HepG2 (cell line): ENCODE measurements around the gene SUCLG1. TPM values are rescaled to one million over a fixed set of nuclear protein-coding genes. Genes with fewer than 3 reads are reported as not detected.

Source experiments
- AKAP8 ChIP-seq: sonication (generic); formaldehyde crosslinking; IDR thresholded peaks from 2 replicates; pipeline ENCODE4 v1.5.1; 2020; ENCODE audit warnings: mild to moderate bottlenecking, missing genetic modification reagents
- CHD4 ChIP-seq: fragments of 200-600 bp; sonication (generic); IDR thresholded peaks from 2 replicates; pipeline ENCODE4 v1.7.0; 2017; ENCODE audit warnings: mild to moderate bottlenecking, low read length, borderline replicate concordance
- GLI4 ChIP-seq: sonication (generic); formaldehyde crosslinking; IDR thresholded peaks from 2 replicates; pipeline ENCODE4 v1.5.1; 2020; ENCODE audit warnings: missing genetic modification reagents, mild to moderate bottlenecking, moderate library complexity, borderline replicate concordance
- HDAC1 ChIP-seq: sonication (generic); formaldehyde crosslinking; IDR thresholded peaks from 2 replicates; pipeline ENCODE4 v1.5.1; 2020; ENCODE audit warnings: mild to moderate bottlenecking, missing genetic modification reagents
- KDM5B ChIP-seq: sonication (generic); formaldehyde crosslinking; IDR thresholded peaks from 2 replicates; pipeline ENCODE4 v1.4.0; 2020; ENCODE audit warnings: missing genetic modification reagents, mild to moderate bottlenecking, borderline replicate concordance
- KDM6A ChIP-seq: IDR thresholded peaks from 2 replicates; pipeline ENCODE4 v1.6.1; 2016; ENCODE audit warnings: low read depth
- MNT ChIP-seq: fragments of 450-650 bp; IDR thresholded peaks from 2 replicates; pipeline ENCODE4 v1.6.1; 2016
- MZF1 ChIP-seq: sonication (generic); formaldehyde crosslinking; IDR thresholded peaks from 2 replicates; pipeline ENCODE4 v1.8.1; 2023; ENCODE audit warnings: mild to moderate bottlenecking, missing genetic modification reagents, borderline replicate concordance
- RELA ChIP-seq: sonication (generic); formaldehyde crosslinking; IDR thresholded peaks from 2 replicates; pipeline ENCODE4 v1.4.0; 2020; ENCODE audit warnings: missing genetic modification reagents
- RFXANK ChIP-seq: IDR thresholded peaks from 2 replicates; pipeline ENCODE4 v1.6.1; 2016
- RFXAP ChIP-seq: sonication (generic); formaldehyde crosslinking; IDR thresholded peaks from 2 replicates; pipeline ENCODE4 v1.4.0; 2020; ENCODE audit warnings: missing genetic modification reagents, borderline replicate concordance
- STAT6 ChIP-seq: sonication (generic); formaldehyde crosslinking; IDR thresholded peaks from 2 replicates; pipeline ENCODE4 v1.4.0; 2020; ENCODE audit warnings: missing genetic modification reagents, mild to moderate bottlenecking, borderline replicate concordance
- TMF1 ChIP-seq: sonication (generic); formaldehyde crosslinking; IDR thresholded peaks from 2 replicates; pipeline ENCODE4 v1.8.1; 2022; ENCODE audit warnings: low read depth, missing genetic modification reagents
- XBP1 ChIP-seq: sonication (generic); formaldehyde crosslinking; IDR thresholded peaks from 2 replicates; pipeline ENCODE4 v1.5.0; 2020; ENCODE audit warnings: missing genetic modification reagents
- ZBTB42 ChIP-seq: sonication (generic); formaldehyde crosslinking; IDR thresholded peaks from 2 replicates; pipeline ENCODE4 v1.5.0; 2020; ENCODE audit warnings: mild to moderate bottlenecking, missing genetic modification reagents
- ZNF18 ChIP-seq: sonication (generic); formaldehyde crosslinking; IDR thresholded peaks from 2 replicates; pipeline ENCODE4 v1.8.0; 2022; ENCODE audit warnings: mild to moderate bottlenecking, missing genetic modification reagents; ENCODE audit not compliant: insufficient replicate concordance
- ZNF432 ChIP-seq: sonication (generic); formaldehyde crosslinking; IDR thresholded peaks from 2 replicates; pipeline ENCODE4 v1.5.0; 2020; ENCODE audit warnings: missing genetic modification reagents, mild to moderate bottlenecking, borderline replicate concordance
- ZNF530 ChIP-seq: sonication (generic); formaldehyde crosslinking; IDR thresholded peaks from 2 replicates; pipeline ENCODE4 v1.5.0; 2020; ENCODE audit warnings: low read depth, mild to moderate bottlenecking, missing genetic modification reagents
- ZNF543 ChIP-seq: sonication (generic); formaldehyde crosslinking; IDR thresholded peaks from 2 replicates; pipeline ENCODE4 v1.4.0; 2020; ENCODE audit warnings: mild to moderate bottlenecking, missing genetic modification reagents
- ZNF549 ChIP-seq: sonication (generic); formaldehyde crosslinking; IDR thresholded peaks from 2 replicates; pipeline ENCODE4 v1.5.0; 2020; ENCODE audit warnings: missing genetic modification reagents
- ZNF747 ChIP-seq: sonication (generic); formaldehyde crosslinking; IDR thresholded peaks from 2 replicates; pipeline ENCODE4 v1.8.1; 2023; ENCODE audit warnings: missing genetic modification reagents, mild to moderate bottlenecking, borderline replicate concordance
- ZNF768 ChIP-seq: sonication (generic); formaldehyde crosslinking; IDR thresholded peaks from 2 replicates; pipeline ENCODE4 v1.4.0; 2020; ENCODE audit warnings: missing genetic modification reagents
- ZNF775 ChIP-seq: sonication (generic); formaldehyde crosslinking; IDR thresholded peaks from 2 replicates; pipeline ENCODE4 v1.4.0; 2020; ENCODE audit warnings: missing genetic modification reagents, mild to moderate bottlenecking, moderate library complexity, borderline replicate concordance
- ZNF782 ChIP-seq: sonication (generic); formaldehyde crosslinking; IDR thresholded peaks from 2 replicates; pipeline ENCODE4 v1.4.0; 2020; ENCODE audit warnings: missing genetic modification reagents, mild to moderate bottlenecking, borderline replicate concordance
- polyA plus RNA-seq, 8 experiments: library from polyadenylated mRNA; depleted of rRNA in 3 of 8; stranded (reverse) in 7 of 8; unstranded in 1 of 8; fragments of >200 nt; fragmentation: Illumina TruSeq in 4 of 8; extraction: Trizol in 4 of 8; gene quantifications; 2 replicates each; pipeline versions ENCODE4 v1.2.1 to v1.2.3, GENCODE V29; 2011 to 2016; ENCODE audit warnings: low read depth in 4 of 8, missing spikeins in 1 of 8, mixed read lengths in 1 of 8; ENCODE audit not compliant: insufficient read depth in 1 of 8
- total RNA-seq, 5 experiments: library from RNA; depleted of rRNA; stranded (reverse); fragments of >200 nt; fragmentation: Illumina TruSeq; extraction: Trizol; gene quantifications; 2 replicates each; pipeline ENCODE4 v1.2.3, GENCODE V29; 2016; ENCODE audit warnings: low read depth in 1 of 5

SUCLG1 gene
- total and polyA plus RNA-seq, 2 of the 13 experiments (the other 11 are each of a cell fraction or from before 2014, with no cell fraction given) = 58.7 to 121 TPM

- TF ChIP-seq ZNF432 (CRISPR knock-in tag) = no peak
- TF ChIP-seq XBP1 = 0 out of 2 replicates have a peak, but pooled peaks have one; percentile 73
- TF ChIP-seq MNT = peak; percentile 33
- TF ChIP-seq ZNF768 (CRISPR knock-in tag) = peak; percentile 42; the same call in 1 of the 2 replicates
- TF ChIP-seq ZNF543 = 0 out of 2 replicates have a peak, but pooled peaks have one; percentile 28
- TF ChIP-seq ZNF775 (CRISPR knock-in tag) = 0 out of 2 replicates have a peak, but pooled peaks have one; percentile 41
- TF ChIP-seq ZNF747 (CRISPR knock-in tag) = no peak
- peak; percentile 40; the same call in 1 of the 2 replicates for TF ChIP-seq KDM5B (CRISPR knock-in tag)
- TF ChIP-seq RELA (CRISPR knock-in tag) = no peak
- peak; percentile 31; the same call in 1 of the 2 replicates for TF ChIP-seq GLI4 (CRISPR knock-in tag)
- no peak; the same call in 1 of the 2 replicates for TF ChIP-seq TMF1
- peak; percentile 78; the same call in 1 of the 2 replicates for TF ChIP-seq RFXAP (CRISPR knock-in tag)
- TF ChIP-seq RFXANK (CRISPR knock-in tag) = 0 out of 2 replicates have a peak, but pooled peaks have one; percentile 39
- no peak for TF ChIP-seq KDM6A
- TF ChIP-seq CHD4 = peak; percentile 42; the same call in 1 of the 2 replicates
- TF ChIP-seq MZF1 (CRISPR knock-in tag) = 0 out of 2 replicates have a peak, but pooled peaks have one; percentile 40
- 0 out of 2 replicates have a peak, but pooled peaks have one; percentile 53 for TF ChIP-seq AKAP8 (CRISPR knock-in tag)
- TF ChIP-seq ZNF549 (CRISPR knock-in tag) = no peak
- TF ChIP-seq ZBTB42 = no peak; the same call in 1 of the 2 replicates
- no peak for TF ChIP-seq ZNF18 (CRISPR knock-in tag)
- TF ChIP-seq ZNF782 (CRISPR knock-in tag) = no peak; the same call in 1 of the 2 replicates
- TF ChIP-seq HDAC1 (CRISPR knock-in tag) = peak; percentile 87
- TF ChIP-seq STAT6 (CRISPR knock-in tag) = no peak
- TF ChIP-seq ZNF530 (CRISPR knock-in tag) = no peak
Measured at GRCh38 chr2:84459018-84459943, at the start of gene SUCLG1 (continued).
